AG09309 (cell line): ENCODE data around the gene SLC2A13.

Source experiments
- DNase-seq: peaks from one replicate; pipeline ENCODE4 v3.0.0-alpha.2; 2010; ENCODE audit warnings: low read depth
- H3K4me3 ChIP-seq: 2 replicates; pipeline ENCODE4 v1.5.1; 2011; ENCODE audit warnings: mild to moderate bottlenecking, low read depth, low read length, moderate library complexity; ENCODE audit not compliant: control insufficient read depth
- TF ChIP-seq, protein P1 (sequence below): IDR thresholded peaks from 2 replicates; pipeline ENCODE4 v1.5.1; 2011; ENCODE audit warnings: mild to moderate bottlenecking, low read depth, low read length, inconsistent platforms; ENCODE audit not compliant: insufficient read depth, control insufficient read depth; ENCODE audit errors: missing control alignments

Gene SLC2A13

GRCh38 chr12:39920222-39920621 is 185.7 kb downstream of the SLC2A13 start:
- no peak overlapping the region for H3K4me3 ChIP-seq
- TF ChIP-seq, protein P1, sequence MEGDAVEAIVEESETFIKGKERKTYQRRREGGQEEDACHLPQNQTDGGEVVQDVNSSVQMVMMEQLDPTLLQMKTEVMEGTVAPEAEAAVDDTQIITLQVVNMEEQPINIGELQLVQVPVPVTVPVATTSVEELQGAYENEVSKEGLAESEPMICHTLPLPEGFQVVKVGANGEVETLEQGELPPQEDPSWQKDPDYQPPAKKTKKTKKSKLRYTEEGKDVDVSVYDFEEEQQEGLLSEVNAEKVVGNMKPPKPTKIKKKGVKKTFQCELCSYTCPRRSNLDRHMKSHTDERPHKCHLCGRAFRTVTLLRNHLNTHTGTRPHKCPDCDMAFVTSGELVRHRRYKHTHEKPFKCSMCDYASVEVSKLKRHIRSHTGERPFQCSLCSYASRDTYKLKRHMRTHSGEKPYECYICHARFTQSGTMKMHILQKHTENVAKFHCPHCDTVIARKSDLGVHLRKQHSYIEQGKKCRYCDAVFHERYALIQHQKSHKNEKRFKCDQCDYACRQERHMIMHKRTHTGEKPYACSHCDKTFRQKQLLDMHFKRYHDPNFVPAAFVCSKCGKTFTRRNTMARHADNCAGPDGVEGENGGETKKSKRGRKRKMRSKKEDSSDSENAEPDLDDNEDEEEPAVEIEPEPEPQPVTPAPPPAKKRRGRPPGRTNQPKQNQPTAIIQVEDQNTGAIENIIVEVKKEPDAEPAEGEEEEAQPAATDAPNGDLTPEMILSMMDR = no peak
- no peak for DNase-seq

GRCh38 chr12:39919790-39920189 is 186.1 kb downstream of the SLC2A13 start:
- no peak overlapping the region for H3K4me3 ChIP-seq
- DNase-seq = no peak
- TF ChIP-seq, protein P1 = no peak

DNA sequence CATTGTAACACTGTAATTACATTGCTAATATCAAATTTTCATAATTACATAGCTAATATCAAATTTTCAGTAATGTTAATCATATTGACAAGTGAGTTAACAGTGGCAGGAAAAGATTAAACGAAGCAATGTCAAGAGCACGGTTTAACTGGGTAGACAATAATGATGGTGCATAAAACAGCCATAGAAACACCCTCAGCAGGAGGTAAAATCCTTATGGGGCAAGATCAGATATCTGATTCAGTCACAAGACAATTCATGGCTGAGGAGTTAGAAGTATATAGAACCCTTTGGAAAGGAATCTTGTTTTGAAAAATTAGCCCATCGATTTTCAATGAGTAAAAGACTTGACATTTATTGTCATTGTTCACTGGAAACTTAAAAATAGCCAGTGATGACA is 190.6 kb downstream of the SLC2A13 start:
- DNase-seq = no peak
- TF ChIP-seq, protein P1 = no peak
- no peak overlapping the region for H3K4me3 ChIP-seq

DNA sequence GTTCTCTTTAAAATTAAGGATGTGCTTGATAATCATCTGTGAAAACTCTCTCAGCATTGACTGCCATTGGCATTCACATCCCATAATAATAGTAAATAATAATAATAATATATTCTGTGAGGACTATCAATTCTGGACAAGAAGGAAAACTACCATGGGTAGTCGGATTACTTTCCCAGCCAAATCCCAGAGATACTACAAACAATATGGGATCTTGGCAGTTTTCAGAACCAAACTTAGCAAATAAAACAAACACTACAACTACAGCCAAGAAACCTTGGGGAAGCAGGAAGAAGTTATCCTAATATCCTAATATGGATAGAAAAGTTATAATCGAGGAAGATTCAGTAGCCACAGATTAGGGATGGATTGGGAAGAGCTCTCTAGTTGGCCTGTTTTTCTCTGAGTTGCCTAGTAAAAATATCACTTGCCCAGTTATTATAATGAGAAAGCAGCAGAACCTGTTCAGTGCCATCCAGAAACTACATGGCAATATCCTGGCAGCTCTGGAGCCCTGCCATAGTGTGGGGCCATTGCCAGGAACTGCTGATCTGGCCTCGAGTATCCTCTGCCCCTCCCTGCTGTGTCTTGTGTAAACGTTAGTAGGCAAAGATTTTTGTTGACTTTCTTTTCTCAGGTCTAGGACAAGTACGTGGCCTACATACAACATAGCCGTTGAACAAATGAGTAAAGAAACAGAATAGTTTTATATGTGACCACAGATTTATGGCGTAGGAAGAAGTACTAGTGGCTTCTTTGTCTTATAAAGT is 193.5 kb downstream of the SLC2A13 start:
- TF ChIP-seq, protein P1 = no peak
- H3K4me3 ChIP-seq = no peak overlapping the region
- no peak for DNase-seq

DNA sequence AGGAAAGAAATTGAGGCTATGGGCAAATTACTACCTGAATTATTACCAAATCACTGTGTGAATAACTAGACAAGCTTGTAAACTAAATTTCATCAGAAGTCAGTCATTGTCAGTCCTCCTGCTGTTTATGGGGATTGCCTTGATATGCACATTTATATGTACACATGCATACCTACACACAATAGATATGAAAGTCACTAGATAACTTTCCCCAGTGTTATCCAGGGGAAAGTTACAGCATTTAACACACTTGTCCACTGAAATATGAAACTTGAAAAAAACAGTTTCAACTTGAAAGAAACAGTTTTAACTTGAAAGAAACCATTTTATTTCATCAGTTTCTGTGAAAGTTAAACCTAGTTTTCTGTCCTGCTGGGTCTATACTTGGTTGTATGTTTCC is 199.6 kb downstream of the SLC2A13 start:
- no peak for DNase-seq
- no peak overlapping the region for H3K4me3 ChIP-seq
- TF ChIP-seq, protein P1 = no peak

- peak; percentile 78 for DNase-seq
- H3K4me3 ChIP-seq = no peak overlapping the region
- TF ChIP-seq, protein P1 = no peak
Measured at GRCh38 chr12:39905152-39905551, 200.7 kb downstream of the SLC2A13 start.

DNA sequence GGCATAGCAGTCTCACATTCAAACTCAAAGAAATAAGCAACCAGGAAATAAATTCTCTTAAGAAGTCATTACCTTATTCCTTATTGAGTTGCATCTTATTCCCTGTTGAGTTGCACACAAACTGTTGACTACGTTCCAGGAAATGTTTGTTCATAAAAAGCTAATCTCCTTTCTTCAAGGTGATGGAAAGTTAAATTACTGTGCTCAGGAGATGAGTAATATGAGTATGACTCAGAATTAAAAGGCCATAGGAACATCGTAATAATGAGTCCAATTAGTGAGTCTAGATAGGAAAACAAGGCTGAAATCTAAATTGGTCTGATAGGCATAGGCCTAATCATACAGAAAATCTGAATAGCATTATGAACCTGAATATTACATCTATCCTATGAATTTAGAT is 203.1 kb downstream of the SLC2A13 start:
- no peak overlapping the region for H3K4me3 ChIP-seq
- TF ChIP-seq, protein P1 = no peak
- DNase-seq = no peak
